Astrocyte (in vitro differentiated cells and primary cell): ENCODE results near the gene GLT1D1. TPM values are rescaled to one million over a fixed set of nuclear protein-coding genes. Genes with fewer than 3 reads are reported as not detected.
"Not testable (repeated sequence)": the region's sequence is repeated elsewhere in the genome, so short reads cannot be mapped to it uniquely, and the experiment has no call there.

Experiments used
- DNase-seq: peaks from one replicate; pipeline ENCODE4 v3.0.0-alpha.2; 2010; ENCODE audit warnings: low read depth
- FAIRE-seq: peaks from 2 replicates; lab custom pipeline; 2011; peaks lifted over from hg19 to GRCh38; lab: Jason Lieb, UNC
- H2AFZ ChIP-seq: 2 replicates; pipeline ENCODE4 v1.6.0; 2012; ENCODE audit warnings: low read depth, low read length, inconsistent platforms
- H3K27ac ChIP-seq: 2 replicates; pipeline ENCODE4 v1.5.1; 2011; ENCODE audit warnings: low read depth, low read length, inconsistent platforms
- H3K27me3 ChIP-seq: 2 replicates; pipeline ENCODE4 v1.6.0; 2011; ENCODE audit warnings: low read length, inconsistent platforms; ENCODE audit not compliant: insufficient read depth
- H3K36me3 ChIP-seq: 2 replicates; pipeline ENCODE4 v1.5.1; 2011; ENCODE audit warnings: low read length, inconsistent platforms; ENCODE audit not compliant: insufficient read depth
- H3K4me1 ChIP-seq: 2 replicates; pipeline ENCODE4 v1.5.1; 2011; ENCODE audit warnings: low read length, inconsistent platforms; ENCODE audit not compliant: insufficient read depth
- H3K4me2 ChIP-seq: 2 replicates; pipeline ENCODE4 v1.6.0; 2012; ENCODE audit warnings: low read length, inconsistent platforms
- H3K4me3 ChIP-seq: 2 replicates; pipeline ENCODE4 v1.5.1; 2011; ENCODE audit warnings: low read depth, mild to moderate bottlenecking, low read length, inconsistent platforms; ENCODE audit not compliant: insufficient read depth
- H3K79me2 ChIP-seq: 2 replicates; pipeline ENCODE4 v1.6.0; 2012; ENCODE audit warnings: mild to moderate bottlenecking, low read length, inconsistent platforms; ENCODE audit not compliant: insufficient read depth
- H3K9ac ChIP-seq: 2 replicates; pipeline ENCODE4 v1.6.0; 2012; ENCODE audit warnings: mild to moderate bottlenecking, low read length, inconsistent platforms
- H3K9me3 ChIP-seq: 2 replicates; pipeline ENCODE4 v1.5.1; 2012; ENCODE audit warnings: low read depth, mild to moderate bottlenecking, low read length, inconsistent platforms; ENCODE audit not compliant: insufficient read depth
- H4K20me1 ChIP-seq: 2 replicates; pipeline ENCODE4 v1.6.0; 2012; ENCODE audit warnings: low read length, inconsistent platforms; ENCODE audit not compliant: insufficient read depth
- H3K27ac Mint-ChIP-seq: one replicate; pipeline ENCODE4 v1.8.0; 2021; ENCODE audit warnings: mild to moderate bottlenecking, mixed read lengths; ENCODE audit not compliant: unreplicated experiment
- H3K27me3 Mint-ChIP-seq: one replicate; pipeline ENCODE4 v1.8.0; 2021; ENCODE audit warnings: low read depth, mixed read lengths; ENCODE audit not compliant: unreplicated experiment
- H3K36me3 Mint-ChIP-seq: one replicate; pipeline ENCODE4 v1.8.0; 2021; ENCODE audit warnings: low read depth, mixed read lengths; ENCODE audit not compliant: unreplicated experiment
- H3K4me1 Mint-ChIP-seq: one replicate; pipeline ENCODE4 v1.8.0; 2021; ENCODE audit warnings: low read depth, mixed read lengths; ENCODE audit not compliant: unreplicated experiment
- H3K4me3 Mint-ChIP-seq: one replicate; pipeline ENCODE4 v1.8.0; 2021; ENCODE audit warnings: mild to moderate bottlenecking, moderate library complexity, mixed read lengths; ENCODE audit not compliant: unreplicated experiment
- H3K9me3 Mint-ChIP-seq: one replicate; pipeline ENCODE4 v1.8.0; 2021; ENCODE audit warnings: mild to moderate bottlenecking, mixed read lengths; ENCODE audit not compliant: unreplicated experiment
- EZH2 ChIP-seq: IDR thresholded peaks from 2 replicates; pipeline ENCODE4 v1.6.1; 2012; ENCODE audit warnings: mild to moderate bottlenecking, low read length, inconsistent platforms; ENCODE audit not compliant: insufficient read depth
- total RNA-seq: library from RNA; stranded (reverse); gene quantifications from 2 replicates; pipeline ENCODE4 v1.2.1, GENCODE V29; 2021
- TF ChIP-seq, protein P1 (sequence below): IDR thresholded peaks from 2 replicates; pipeline ENCODE4 v1.5.1; 2011; ENCODE audit warnings: low read depth, mild to moderate bottlenecking, inconsistent platforms, low read length, moderate library complexity; ENCODE audit not compliant: insufficient read depth

The GLT1D1 gene
- total RNA-seq, 1 donor from 2014 or later: 0.16 TPM

DNA sequence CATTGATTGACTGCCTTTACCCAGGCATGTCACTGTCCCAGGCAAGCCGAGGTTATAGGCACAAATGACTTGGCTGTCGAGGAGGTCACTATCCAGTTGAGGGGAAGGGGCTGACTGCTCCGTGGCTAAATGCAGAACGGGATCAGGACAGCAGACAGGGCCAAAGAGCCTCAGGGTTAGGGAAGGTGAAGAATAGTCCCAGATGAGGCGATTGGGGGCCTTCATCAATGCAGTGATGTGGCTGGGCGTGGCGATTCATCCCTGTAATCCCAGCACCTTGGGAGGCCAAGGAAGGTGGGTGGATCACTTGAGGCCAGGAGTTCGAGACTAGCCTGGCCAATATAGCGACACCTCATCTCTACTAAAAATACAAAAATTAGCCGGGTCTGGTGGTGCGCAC is 10.7 kb upstream of the GLT1D1 start:
- Histone ChIP-seq H3K9me3 (no peaks in the 10 kb centered on the region), H3K4me1 (no peaks in the 10 kb centered on the region), H3K4me3 (no peak overlapping the region), H3K27ac (no peak overlapping the region), H3K4me2 (no peak overlapping the region), H4K20me1 (no peaks in the 10 kb centered on the region), H3K79me2 (no peaks in the 10 kb centered on the region), H3K27me3 (no peaks in the 10 kb centered on the region), H3K9ac (no peak overlapping the region), H2AFZ (no peak overlapping the region), H3K36me3 (no peaks in the 10 kb centered on the region)
- FAIRE-seq: no peak
- Mint-ChIP-seq H3K9me3 (no peaks in the 10 kb centered on the region), H3K27ac (no peak overlapping the region), H3K27me3 (no peaks in the 10 kb centered on the region), H3K36me3 (no peaks in the 10 kb centered on the region), H3K4me1 (no peaks in the 10 kb centered on the region), H3K4me3 (no peak overlapping the region)
- TF ChIP-seq EZH2: no peak
- TF ChIP-seq, protein P1, sequence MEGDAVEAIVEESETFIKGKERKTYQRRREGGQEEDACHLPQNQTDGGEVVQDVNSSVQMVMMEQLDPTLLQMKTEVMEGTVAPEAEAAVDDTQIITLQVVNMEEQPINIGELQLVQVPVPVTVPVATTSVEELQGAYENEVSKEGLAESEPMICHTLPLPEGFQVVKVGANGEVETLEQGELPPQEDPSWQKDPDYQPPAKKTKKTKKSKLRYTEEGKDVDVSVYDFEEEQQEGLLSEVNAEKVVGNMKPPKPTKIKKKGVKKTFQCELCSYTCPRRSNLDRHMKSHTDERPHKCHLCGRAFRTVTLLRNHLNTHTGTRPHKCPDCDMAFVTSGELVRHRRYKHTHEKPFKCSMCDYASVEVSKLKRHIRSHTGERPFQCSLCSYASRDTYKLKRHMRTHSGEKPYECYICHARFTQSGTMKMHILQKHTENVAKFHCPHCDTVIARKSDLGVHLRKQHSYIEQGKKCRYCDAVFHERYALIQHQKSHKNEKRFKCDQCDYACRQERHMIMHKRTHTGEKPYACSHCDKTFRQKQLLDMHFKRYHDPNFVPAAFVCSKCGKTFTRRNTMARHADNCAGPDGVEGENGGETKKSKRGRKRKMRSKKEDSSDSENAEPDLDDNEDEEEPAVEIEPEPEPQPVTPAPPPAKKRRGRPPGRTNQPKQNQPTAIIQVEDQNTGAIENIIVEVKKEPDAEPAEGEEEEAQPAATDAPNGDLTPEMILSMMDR: no peak
- no peak for DNase-seq

DNA sequence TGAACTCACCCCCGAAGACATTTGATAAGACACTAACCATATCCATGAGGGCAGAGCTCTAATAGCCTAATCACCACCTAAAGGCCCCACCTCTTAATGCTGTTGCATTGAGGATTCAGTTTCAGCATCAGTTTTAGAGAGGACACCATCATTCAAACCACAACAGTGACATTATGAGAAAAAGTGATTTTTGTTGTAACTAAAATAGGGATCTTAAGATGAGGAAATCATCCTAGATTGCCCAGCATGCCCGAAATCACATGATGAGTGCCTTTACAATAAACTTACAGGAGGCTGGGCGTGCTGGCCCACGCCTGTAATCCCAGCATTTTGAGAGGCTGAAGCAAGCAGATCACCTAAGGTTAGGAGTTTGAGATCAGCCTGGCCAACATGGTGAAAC is 9.7 kb upstream of the GLT1D1 start:
- Mint-ChIP-seq H3K27ac (no peak overlapping the region), H3K36me3 (no peaks in the 10 kb centered on the region), H3K4me3 (no peak overlapping the region), H3K4me1 (no peaks in the 10 kb centered on the region), H3K27me3 (no peaks in the 10 kb centered on the region), H3K9me3 (no peaks in the 10 kb centered on the region)
- FAIRE-seq (no peak), DNase-seq (no peak)
- Histone ChIP-seq H3K9me3 (no peaks in the 10 kb centered on the region), H3K27me3 (no peaks in the 10 kb centered on the region), H3K4me2 (no peak overlapping the region), H3K27ac (no peak overlapping the region), H3K9ac (no peak overlapping the region), H2AFZ (no peak overlapping the region), H3K36me3 (no peaks in the 10 kb centered on the region), H3K4me1 (no peaks in the 10 kb centered on the region), H3K79me2 (no peaks in the 10 kb centered on the region), H4K20me1 (no peaks in the 10 kb centered on the region), H3K4me3 (no peak overlapping the region)
- TF ChIP-seq EZH2: no peak
- TF ChIP-seq, protein P1: no peak

DNA sequence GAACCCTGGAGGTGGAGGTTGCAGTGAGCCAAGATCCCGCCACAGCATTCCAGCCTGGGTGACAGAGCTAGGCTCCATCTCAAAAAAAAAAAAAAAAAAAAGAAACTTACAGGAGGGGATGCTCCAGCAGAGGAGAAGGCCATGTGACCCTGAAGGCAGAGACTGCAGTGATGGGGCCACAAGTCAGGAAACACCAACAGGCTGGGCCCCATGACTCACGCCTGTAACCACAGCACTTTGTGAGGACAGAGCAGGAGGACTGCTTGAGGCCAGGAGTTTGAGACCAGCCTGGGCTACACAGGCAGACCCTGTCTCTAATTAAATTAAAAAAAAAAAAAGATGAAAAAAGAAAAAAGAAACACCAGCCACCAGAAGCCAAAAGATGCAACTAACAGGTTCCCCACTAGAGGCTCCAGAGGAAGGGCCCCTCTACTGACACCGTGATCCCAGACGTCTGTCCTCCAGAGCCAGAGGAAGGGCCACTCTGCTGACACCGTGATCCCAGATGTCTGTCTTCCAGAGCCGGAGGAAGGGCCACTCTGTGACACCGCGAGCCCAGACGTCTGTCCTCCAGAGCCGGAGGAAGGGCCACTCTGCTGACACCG is 9.1 kb upstream of the GLT1D1 start:
- Histone ChIP-seq H4K20me1 (no peaks in the 10 kb centered on the region), H3K27me3 (no peaks in the 10 kb centered on the region), H3K9me3 (no peaks in the 10 kb centered on the region), H3K36me3 (no peaks in the 10 kb centered on the region), H3K4me1 (no peaks in the 10 kb centered on the region), H3K9ac (no peak overlapping the region), H3K27ac (no peak overlapping the region), H2AFZ (no peak overlapping the region), H3K4me2 (no peak overlapping the region), H3K79me2 (no peaks in the 10 kb centered on the region), H3K4me3 (no peak overlapping the region)
- H3K4me1 Mint-ChIP-seq: no peaks in the 10 kb centered on the region
- no peak for DNase-seq
- H3K27ac Mint-ChIP-seq: no peak overlapping the region
- no peaks in the 10 kb centered on the region for H3K9me3 Mint-ChIP-seq
- no peak overlapping the region for H3K4me3 Mint-ChIP-seq
- H3K27me3 Mint-ChIP-seq: no peaks in the 10 kb centered on the region
- TF ChIP-seq, protein P1: no peak
- no peak for TF ChIP-seq EZH2
- FAIRE-seq: no peak
- no peaks in the 10 kb centered on the region for H3K36me3 Mint-ChIP-seq

DNA sequence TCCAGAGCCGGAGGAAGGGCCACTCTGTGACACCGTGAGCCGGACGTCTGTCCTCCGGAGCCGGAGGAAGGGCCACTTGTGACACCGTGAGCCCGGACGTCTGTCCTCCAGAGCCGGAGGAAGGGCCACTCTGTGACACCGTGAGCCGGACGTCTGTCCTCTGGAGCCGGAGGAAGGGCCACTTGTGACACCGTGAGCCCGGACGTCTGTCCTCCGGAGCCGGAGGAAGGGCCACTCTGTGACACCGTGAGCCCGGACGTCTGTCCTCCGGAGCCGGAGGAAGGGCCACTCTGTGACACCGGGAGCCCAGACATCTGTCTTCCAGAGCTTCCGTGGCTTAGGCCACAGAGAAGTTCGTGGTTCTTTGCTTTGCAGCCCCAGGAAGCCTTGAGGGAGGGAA is 6.6 kb upstream of the GLT1D1 start:
- H3K36me3 Mint-ChIP-seq, H3K27ac ChIP-seq, H4K20me1 ChIP-seq, H3K4me3 ChIP-seq, H3K4me3 Mint-ChIP-seq, H3K27ac Mint-ChIP-seq, FAIRE-seq, H3K27me3 ChIP-seq, DNase-seq, H3K4me1 Mint-ChIP-seq, H3K4me1 ChIP-seq, H3K79me2 ChIP-seq, H3K4me2 ChIP-seq, H3K9me3 ChIP-seq, H3K9ac ChIP-seq, H3K36me3 ChIP-seq, H2AFZ ChIP-seq, H3K27me3 Mint-ChIP-seq, H3K9me3 Mint-ChIP-seq: not testable (repeated sequence)
